GM21786 (cell line): ENCODE results near the gene PLXND1.

Experiments
- ATAC-seq: cut with Tn5 transposase; IDR thresholded peaks from one replicate; pipeline ENCODE4 v1.9.1; 2021; ENCODE audit not compliant: unreplicated experiment

The PLXND1 gene

GRCh38 chr3:129514110-129514509, 92.4 kb downstream of the PLXND1 start:
- no peak for ATAC-seq

GRCh38 chr3:129513705-129514104, 92.8 kb downstream of the PLXND1 start:
- no peak for ATAC-seq

GRCh38 chr3:129512595-129512994, 93.9 kb downstream of the PLXND1 start:
- no peak for ATAC-seq

GRCh38 chr3:129507181-129507831, 99.2 kb downstream of the PLXND1 start:
- no peak for ATAC-seq

GRCh38 chr3:129506231-129506742, 100.2 kb downstream of the PLXND1 start:
- ATAC-seq, result no peak

- ATAC-seq, result no peak
Observed at GRCh38 chr3:129505341-129505740, 101.1 kb downstream of the PLXND1 start.
